RWPE2 (cell line): ENCODE measurements around the gene ARL6.
A peak's percentile ranks its signal among the peaks of the same experiment; 100 is the strongest.

Source experiments
- ATAC-seq: fragments of 200-7000 bp; cut with Tn5 transposase; 3 replicates; pipeline ENCODE4 v1.9.1; 2021; ENCODE audit warnings: low read depth
- DNase-seq: peaks from one replicate; pipeline ENCODE4 v3.0.0-alpha.2; 2020; ENCODE audit warnings: low spot score
- H3K27ac ChIP-seq: fragments of 450-650 bp; 2 replicates; pipeline ENCODE4 v1.5.1; 2017; ENCODE audit warnings: mild to moderate bottlenecking; ENCODE audit not compliant: poor library complexity, severe bottlenecking
- H3K27me3 ChIP-seq: fragments of 250-450 bp; sonication (Bioruptor Pico); 2 replicates; pipeline ENCODE4 v1.5.1; 2021; ENCODE audit warnings: mild to moderate bottlenecking, moderate library complexity; ENCODE audit not compliant: insufficient read depth, poor library complexity, severe bottlenecking
- H3K36me3 ChIP-seq: fragments of 250-450 bp; sonication (Bioruptor Pico); 2 replicates; pipeline ENCODE4 v1.5.1; 2020; ENCODE audit warnings: low read depth, mild to moderate bottlenecking, moderate library complexity
- H3K4me1 ChIP-seq: fragments of 250-450 bp; sonication (Bioruptor Pico); 2 replicates; pipeline ENCODE4 v1.5.1; 2021; ENCODE audit warnings: mild to moderate bottlenecking, moderate library complexity; ENCODE audit not compliant: insufficient read depth, poor library complexity, severe bottlenecking
- H3K4me3 ChIP-seq: fragments of 250-450 bp; sonication (Bioruptor Pico); 2 replicates; pipeline ENCODE4 v1.5.1; 2021; ENCODE audit warnings: mild to moderate bottlenecking, moderate library complexity; ENCODE audit not compliant: severe bottlenecking
- H3K9me3 ChIP-seq: fragments of 250-450 bp; sonication (Bioruptor Pico); 2 replicates; pipeline ENCODE4 v1.5.1; 2021; ENCODE audit warnings: mild to moderate bottlenecking, moderate library complexity; ENCODE audit not compliant: severe bottlenecking
- TF ChIP-seq, protein P1 (sequence below): fragments of 450-650 bp; IDR thresholded peaks from one replicate; pipeline ENCODE4 v1.5.1; 2017; ENCODE audit warnings: mild to moderate bottlenecking, moderate library complexity; ENCODE audit not compliant: poor library complexity, severe bottlenecking

ARL6 gene

DNA sequence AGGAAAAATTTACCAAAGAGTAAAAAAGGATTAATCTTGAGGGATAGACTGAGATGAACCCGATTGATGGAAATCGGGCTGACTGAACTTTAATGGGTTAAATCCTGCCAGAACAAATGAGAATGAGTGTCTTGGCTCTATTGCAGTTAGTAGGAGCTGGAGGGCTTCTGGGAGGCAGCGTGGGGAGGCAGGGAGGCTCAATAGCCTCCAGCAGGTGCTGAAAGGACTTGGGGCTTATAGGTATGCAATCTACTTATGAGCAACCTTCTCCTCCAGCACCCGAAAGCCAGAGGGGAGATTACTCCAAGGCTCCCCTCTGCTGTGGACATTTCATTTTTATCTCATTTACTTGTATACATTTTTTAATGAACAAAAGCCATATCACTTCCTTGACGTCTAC is 56.2 kb downstream of the ARL6 start:
- no peak overlapping the region for H3K27ac ChIP-seq
- H3K36me3 ChIP-seq = no peaks in the 10 kb centered on the region
- no peak for DNase-seq
- peaks cover 2% of the 10 kb centered on the region for H3K4me1 ChIP-seq
- no peaks in the 10 kb centered on the region for H3K9me3 ChIP-seq
- TF ChIP-seq, protein P1, sequence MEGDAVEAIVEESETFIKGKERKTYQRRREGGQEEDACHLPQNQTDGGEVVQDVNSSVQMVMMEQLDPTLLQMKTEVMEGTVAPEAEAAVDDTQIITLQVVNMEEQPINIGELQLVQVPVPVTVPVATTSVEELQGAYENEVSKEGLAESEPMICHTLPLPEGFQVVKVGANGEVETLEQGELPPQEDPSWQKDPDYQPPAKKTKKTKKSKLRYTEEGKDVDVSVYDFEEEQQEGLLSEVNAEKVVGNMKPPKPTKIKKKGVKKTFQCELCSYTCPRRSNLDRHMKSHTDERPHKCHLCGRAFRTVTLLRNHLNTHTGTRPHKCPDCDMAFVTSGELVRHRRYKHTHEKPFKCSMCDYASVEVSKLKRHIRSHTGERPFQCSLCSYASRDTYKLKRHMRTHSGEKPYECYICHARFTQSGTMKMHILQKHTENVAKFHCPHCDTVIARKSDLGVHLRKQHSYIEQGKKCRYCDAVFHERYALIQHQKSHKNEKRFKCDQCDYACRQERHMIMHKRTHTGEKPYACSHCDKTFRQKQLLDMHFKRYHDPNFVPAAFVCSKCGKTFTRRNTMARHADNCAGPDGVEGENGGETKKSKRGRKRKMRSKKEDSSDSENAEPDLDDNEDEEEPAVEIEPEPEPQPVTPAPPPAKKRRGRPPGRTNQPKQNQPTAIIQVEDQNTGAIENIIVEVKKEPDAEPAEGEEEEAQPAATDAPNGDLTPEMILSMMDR = no peak
- ATAC-seq = no peak
- no peaks in the 10 kb centered on the region for H3K27me3 ChIP-seq
- no peak overlapping the region for H3K4me3 ChIP-seq

DNA sequence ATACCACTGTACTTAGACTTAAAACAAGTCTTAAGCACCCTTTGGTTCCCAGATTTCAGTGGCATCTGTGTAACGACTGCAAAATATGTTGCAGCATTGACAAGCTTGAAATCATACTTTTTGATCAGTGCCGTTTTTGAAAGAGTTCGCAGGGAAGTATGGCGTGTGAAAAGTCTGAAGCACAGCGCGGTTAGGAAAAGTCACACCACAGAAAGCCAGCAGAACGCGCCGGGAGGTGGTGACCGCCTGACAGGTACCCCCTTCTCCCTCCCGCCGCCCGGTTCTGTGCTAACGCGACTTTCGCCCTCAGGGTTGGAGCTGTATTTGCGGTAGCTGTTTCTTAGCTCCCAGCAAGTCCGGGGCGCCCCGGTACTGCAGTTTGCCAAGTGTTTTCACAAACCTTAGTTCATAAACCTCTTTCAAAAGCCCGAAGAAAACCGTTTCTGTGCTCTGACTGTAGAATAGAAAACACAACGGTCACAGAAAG is 56.8 kb downstream of the ARL6 start:
- DNase-seq = no peak
- Histone ChIP-seq H3K4me3 (peak overlapping the region; percentile 68), H3K27ac (peak overlapping the region; percentile 31), H3K36me3 (no peaks in the 10 kb centered on the region), H3K9me3 (no peaks in the 10 kb centered on the region), H3K4me1 (peaks cover 2% of the 10 kb centered on the region), H3K27me3 (no peaks in the 10 kb centered on the region)
- peak; percentile 38 for ATAC-seq
- TF ChIP-seq, protein P1 = no peak

DNA sequence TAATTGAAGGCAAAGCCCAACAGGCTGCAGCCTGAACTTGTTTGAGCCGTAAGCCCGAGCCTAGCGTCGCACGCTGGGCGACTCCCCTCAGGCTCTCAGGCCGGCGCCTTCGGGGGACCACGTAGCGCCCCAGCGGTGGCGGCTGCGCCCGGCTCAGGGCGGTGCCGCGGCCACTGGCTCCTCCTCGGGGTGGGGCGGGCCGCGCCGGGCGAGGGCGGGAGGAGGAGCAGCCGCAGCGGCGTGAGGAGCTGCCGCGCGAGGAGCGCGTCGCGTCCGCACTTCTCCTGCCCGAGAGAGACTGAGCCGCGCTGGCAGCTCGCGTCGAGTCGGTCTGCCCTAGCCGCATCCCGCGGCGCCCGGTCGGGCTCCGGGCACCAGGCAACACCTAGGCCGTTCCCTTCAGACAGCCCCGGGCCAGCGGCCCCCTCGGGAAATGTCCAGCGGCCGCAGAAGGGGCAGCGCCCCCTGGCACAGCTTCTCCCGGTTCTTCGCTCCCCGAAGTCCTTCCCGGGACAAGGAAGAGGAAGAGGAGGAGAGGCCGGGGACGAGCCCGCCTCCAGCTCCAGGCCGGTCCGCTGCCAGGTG is 57.3 kb downstream of the ARL6 start, which contains the start of gene CRYBG3:
Gene CRYBG3, plus strand, starts transcription at position 238 of the 585 bp plus-strand sequence. Its CDS starts 196 bp downstream, at position 434.
- Histone ChIP-seq H3K36me3 (no peaks in the 10 kb centered on the region), H3K27me3 (no peaks in the 10 kb centered on the region), H3K4me3 (peak within 1 kb of the TSS; percentile 68), H3K9me3 (no peaks in the 10 kb centered on the region), H3K4me1 (peaks cover 2% of the 10 kb centered on the region), H3K27ac (peak within 1 kb of the TSS; percentile 31)
- TF ChIP-seq, protein P1 = peak; percentile 42
- peak; percentile 75 for DNase-seq
- peak; percentile 96 for ATAC-seq

DNA sequence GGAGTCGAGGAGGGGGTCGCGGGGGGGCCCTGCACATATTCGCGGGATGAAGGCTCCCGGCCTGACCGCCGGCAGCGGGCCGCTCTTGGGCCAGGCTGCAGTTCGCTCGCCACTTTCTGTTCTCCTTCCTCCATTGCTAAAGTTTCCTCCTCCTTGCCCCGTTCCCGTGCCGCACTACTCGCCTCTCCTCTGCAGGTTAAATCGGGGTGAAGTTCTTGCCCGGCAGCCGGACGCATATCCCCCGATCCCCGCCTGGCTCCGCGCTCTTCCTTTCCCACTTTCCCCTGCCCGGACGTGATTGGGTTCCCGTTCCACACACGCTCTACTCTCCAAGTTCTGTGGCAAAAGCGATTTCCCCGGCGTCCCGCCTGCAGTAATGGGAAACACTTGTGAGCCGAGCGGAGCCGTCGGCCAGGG is 57.8 kb downstream of the ARL6 start:
- Histone ChIP-seq H3K4me3 (peak overlapping the region; percentile 68), H3K4me1 (peaks cover 2% of the 10 kb centered on the region), H3K9me3 (no peaks in the 10 kb centered on the region), H3K36me3 (no peaks in the 10 kb centered on the region), H3K27me3 (no peaks in the 10 kb centered on the region), H3K27ac (peak overlapping the region; percentile 31)
- DNase-seq (peak; percentile 53), ATAC-seq (peak; percentile 41)
- TF ChIP-seq, protein P1 = no peak
